Nephron (organoid): Measurements from ENCODE around the gene KIF11.
"Not testable (repeated sequence)": the region's sequence is repeated elsewhere in the genome, so short reads cannot be mapped to it uniquely, and the experiment has no call there.

ENCODE experiments used
- H3K27ac Mint-ChIP-seq, 3 experiments: 2 replicates each; pipeline ENCODE4 v1.8.0; 2020; ENCODE audit warnings: mixed read lengths in 3 of 3, mild to moderate bottlenecking in 2 of 3, moderate library complexity in 1 of 3
- H3K27me3 Mint-ChIP-seq: 2 replicates; pipeline ENCODE4 v1.8.0; 2021; ENCODE audit warnings: low read depth, mild to moderate bottlenecking, moderate library complexity, mixed read lengths
- H3K36me3 Mint-ChIP-seq: 2 replicates; pipeline ENCODE4 v1.8.0; 2020; ENCODE audit warnings: low read depth, mixed read lengths
- H3K4me1 Mint-ChIP-seq: 2 replicates; pipeline ENCODE4 v1.8.0; 2020; ENCODE audit warnings: mixed read lengths
- H3K4me3 Mint-ChIP-seq, 3 experiments: 2 replicates each; pipeline ENCODE4 v1.8.0; 2020; ENCODE audit warnings: mild to moderate bottlenecking in 3 of 3, mixed read lengths in 3 of 3, moderate library complexity in 2 of 3
- H3K9me3 Mint-ChIP-seq: 2 replicates; pipeline ENCODE4 v1.8.0; 2020; ENCODE audit warnings: mixed read lengths
- TF ChIP-seq, protein P1 (sequence below), 3 experiments: fragments of 200-600 bp; sonication (generic); IDR thresholded peaks; one replicate each; pipeline ENCODE4 v1.5.0; 2021; ENCODE audit warnings: antibody characterized with exemption in 3 of 3; ENCODE audit not compliant: unreplicated experiment in 3 of 3

The KIF11 gene

DNA sequence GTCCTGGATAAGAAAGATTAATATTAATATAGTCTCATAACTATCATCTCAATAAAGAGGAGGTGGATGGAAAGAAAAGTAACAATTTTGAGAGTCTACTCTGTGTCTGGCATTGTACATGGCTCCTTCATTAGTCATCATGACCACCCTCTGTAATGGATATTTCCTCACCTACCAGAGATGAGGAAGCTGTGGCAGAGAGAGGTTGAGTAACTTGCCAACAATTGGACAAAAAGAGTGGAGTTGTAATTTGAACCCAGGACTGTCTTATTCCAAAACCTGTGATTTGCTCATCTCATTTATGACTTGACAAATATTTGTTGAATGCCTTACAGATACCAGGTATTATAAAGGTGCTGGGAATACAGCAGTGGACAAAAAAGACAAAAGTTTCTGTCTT is 17.0 kb upstream of the KIF11 start:
- TF ChIP-seq, protein P1, sequence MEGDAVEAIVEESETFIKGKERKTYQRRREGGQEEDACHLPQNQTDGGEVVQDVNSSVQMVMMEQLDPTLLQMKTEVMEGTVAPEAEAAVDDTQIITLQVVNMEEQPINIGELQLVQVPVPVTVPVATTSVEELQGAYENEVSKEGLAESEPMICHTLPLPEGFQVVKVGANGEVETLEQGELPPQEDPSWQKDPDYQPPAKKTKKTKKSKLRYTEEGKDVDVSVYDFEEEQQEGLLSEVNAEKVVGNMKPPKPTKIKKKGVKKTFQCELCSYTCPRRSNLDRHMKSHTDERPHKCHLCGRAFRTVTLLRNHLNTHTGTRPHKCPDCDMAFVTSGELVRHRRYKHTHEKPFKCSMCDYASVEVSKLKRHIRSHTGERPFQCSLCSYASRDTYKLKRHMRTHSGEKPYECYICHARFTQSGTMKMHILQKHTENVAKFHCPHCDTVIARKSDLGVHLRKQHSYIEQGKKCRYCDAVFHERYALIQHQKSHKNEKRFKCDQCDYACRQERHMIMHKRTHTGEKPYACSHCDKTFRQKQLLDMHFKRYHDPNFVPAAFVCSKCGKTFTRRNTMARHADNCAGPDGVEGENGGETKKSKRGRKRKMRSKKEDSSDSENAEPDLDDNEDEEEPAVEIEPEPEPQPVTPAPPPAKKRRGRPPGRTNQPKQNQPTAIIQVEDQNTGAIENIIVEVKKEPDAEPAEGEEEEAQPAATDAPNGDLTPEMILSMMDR (IDR thresholded peaks at IDR 0.05; ENCODE audit: unreplicated experiment in 3 of 3), result no peak
- Mint-ChIP-seq H3K4me3 (peak overlapping the region in 1 of 3 experiments; percentile 46), H3K36me3 (no peaks in the 10 kb centered on the region), H3K27me3 (no peaks in the 10 kb centered on the region), H3K9me3 (no peaks in the 10 kb centered on the region), H3K27ac (no peak overlapping the region), H3K4me1 (peaks cover 24% of the 10 kb centered on the region)

DNA sequence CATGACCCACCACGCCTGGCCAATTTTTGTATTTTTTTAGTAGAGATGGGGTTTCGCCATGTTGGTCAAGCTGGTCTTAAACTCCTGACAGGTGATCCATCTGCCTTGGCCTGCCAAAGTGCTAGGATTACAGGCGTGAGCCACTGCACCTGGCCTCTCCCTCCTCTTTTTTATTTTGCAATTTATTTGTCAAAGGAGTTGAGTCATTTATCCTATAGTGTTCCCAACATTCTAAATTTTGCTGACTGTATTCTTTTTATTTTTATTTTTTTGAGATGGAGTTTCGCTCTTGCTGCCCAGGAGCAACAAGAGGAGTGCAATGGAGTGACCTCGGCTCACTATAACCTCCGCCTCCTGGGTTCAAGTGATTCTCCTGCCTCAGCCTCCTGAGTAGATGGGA is 10.6 kb upstream of the KIF11 start:
- H3K27ac Mint-ChIP-seq, H3K27me3 Mint-ChIP-seq: not testable (repeated sequence)

DNA sequence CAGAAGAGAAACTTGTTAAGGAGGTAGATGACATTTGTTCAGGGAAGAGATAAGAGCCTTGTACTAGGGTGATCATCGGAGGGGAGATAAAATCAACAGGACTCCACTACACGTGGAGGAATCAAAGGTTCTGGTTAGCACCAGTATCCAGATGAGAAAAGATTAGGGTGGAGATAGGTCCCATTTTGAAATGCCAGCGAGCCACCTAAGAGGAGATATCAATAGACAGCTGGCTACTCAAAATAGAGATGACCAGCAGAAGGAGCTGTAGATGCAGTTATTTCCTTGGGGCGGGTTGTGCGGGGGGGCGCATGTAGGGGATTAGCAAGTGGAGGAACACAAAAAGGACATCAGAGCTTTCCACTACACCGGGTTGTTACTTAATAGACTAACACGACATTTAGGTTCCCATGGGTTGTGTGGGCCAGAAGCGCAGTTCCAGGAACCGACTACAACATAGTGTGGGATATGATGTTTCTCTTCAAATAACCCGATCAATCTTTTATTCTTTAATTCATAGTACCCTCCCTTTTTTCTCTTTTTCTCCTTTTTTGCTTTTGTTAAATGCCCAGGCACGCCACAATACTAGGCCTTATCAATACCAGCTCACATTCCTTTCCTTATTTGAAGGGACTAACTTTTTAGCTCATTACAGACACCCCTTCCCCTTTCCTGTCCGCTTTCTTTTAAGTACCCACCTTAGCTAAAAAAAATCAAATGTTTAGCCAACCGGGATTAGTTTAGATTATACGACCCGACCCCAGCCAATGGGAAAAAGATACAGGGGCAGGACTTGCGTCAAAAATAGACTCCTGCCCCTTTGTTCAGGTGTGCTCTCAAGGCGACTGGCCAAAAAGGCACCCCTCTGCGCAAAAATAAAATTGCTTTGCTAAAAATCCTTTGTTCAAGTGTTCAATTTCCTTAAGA is 2.0 kb upstream of the KIF11 start:
- TF ChIP-seq, protein P1 (IDR thresholded peaks at IDR 0.05; ENCODE audit: unreplicated experiment in 3 of 3), result peak in 2 of 3 experiments; percentile 12 to 38
- Mint-ChIP-seq H3K9me3 (no peaks in the 10 kb centered on the region), H3K36me3 (no peaks in the 10 kb centered on the region), H3K4me1 (peaks cover 35% of the 10 kb centered on the region), H3K27me3 (no peaks in the 10 kb centered on the region), H3K27ac (peak overlapping the region; percentile 97 to 99 (median 99)), H3K4me3 (peak overlapping the region; percentile 92 to 97 (median 94))

More for the DNA sequence above, 10.6 kb upstream of the KIF11 start:
- H3K4me3 Mint-ChIP-seq, H3K36me3 Mint-ChIP-seq, H3K9me3 Mint-ChIP-seq, H3K4me1 Mint-ChIP-seq: not testable (repeated sequence)

DNA sequence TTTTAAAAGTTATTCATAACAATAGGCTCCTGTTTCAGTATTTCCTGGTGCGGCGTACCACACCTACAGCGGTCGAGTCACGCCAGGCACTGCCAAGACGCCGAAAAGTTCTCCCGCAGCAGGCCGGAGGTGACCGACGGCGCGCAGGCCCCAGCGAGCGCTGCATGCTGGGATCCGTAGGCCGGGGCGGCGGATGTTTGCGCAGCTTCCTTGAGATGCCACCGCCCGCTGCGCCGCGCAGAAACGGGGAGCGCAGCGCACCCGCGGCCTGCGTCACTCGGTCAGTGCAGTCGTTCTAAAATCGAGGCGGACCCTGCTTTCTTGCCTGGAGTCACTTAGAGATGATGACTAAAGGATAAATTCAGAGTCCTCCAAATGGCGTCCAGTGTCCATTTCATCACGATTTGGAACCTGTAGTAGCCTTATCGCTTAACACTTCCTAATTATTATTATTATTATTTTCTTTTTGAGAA is 1.3 kb upstream of the KIF11 start:
- Mint-ChIP-seq H3K9me3 (no peaks in the 10 kb centered on the region), H3K27ac (peak overlapping the region; percentile 97 to 99 (median 99)), H3K4me1 (peaks cover 35% of the 10 kb centered on the region), H3K27me3 (no peaks in the 10 kb centered on the region), H3K4me3 (peak overlapping the region; percentile 92 to 97 (median 94)), H3K36me3 (no peaks in the 10 kb centered on the region)
- TF ChIP-seq, protein P1 (IDR thresholded peaks at IDR 0.05; ENCODE audit: unreplicated experiment in 3 of 3), result no peak

DNA sequence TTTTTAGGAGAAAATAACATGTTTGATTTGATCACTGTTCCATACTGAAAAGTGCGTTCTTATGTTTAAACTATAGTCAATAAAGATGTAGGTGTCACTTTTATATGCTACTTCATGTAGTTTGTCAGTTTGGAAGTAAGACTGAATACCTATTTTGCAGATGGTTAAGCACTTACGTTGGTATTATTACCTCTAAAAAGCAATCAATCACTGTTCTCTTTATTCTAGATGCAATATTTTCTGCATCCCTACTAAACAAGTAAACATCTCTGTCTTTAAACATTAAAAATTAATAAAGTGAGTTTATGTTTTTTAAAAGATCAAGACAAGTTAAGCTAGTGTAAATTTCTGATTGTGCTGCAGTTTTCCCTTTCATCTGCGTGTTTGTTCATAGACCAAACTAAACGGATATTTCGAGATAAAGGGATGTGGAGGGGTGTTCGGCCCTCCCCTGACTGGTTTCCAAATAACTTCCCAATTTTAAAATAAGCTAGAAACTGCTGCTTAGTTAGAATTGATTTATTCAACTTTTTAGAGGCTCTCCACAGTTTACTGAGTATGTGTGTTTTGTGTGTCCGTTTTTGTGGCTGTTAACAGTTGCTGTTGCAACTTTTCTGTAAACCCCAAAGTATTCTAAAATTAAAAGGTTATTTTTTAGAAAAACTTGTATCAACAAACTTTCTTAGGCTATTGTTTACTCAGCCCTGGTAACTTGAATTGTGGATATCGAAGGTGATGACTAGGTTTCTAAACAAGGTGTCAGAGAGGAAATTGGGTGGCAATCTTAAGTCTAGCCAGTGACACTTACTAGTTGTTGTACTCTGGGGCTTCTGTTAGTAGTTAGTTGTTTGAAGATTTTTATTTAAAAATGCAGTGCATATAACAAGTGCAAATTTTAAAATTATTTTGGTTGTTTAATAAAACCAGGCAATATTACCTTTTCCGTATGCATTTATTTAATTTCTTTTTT is 974 bp downstream of the KIF11 start:
- peak overlapping the region; percentile 99 to 100 (median 99) for H3K27ac Mint-ChIP-seq
- peaks cover 2% of the 10 kb centered on the region for H3K9me3 Mint-ChIP-seq
- H3K27me3 Mint-ChIP-seq, result no peaks in the 10 kb centered on the region
- peak overlapping the region; percentile 92 to 97 (median 94) for H3K4me3 Mint-ChIP-seq
- TF ChIP-seq, protein P1 (IDR thresholded peaks at IDR 0.05; ENCODE audit: unreplicated experiment in 3 of 3), result no peak
- H3K36me3 Mint-ChIP-seq, result peaks cover 10% of the 10 kb centered on the region
- H3K4me1 Mint-ChIP-seq, result peaks cover 35% of the 10 kb centered on the region

DNA sequence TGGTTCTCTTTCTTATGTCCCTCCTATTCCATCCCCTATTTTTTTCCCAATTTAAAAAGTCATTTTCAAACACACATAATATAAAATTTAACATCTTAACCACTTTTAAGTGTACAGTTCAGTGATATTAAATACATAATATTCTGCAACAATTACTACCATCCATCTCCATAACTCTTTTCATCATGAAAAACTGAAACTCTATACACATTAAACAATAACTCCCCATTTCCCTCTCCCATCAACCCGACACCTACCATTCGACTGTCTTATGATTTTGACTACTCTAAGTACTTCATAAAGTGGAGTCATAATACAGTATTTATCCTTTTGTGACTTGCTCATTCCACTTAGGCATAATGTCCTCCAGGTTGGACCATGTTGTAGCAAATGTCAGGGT is 2.6 kb downstream of the KIF11 start:
- Mint-ChIP-seq H3K4me3 (peak overlapping the region; percentile 71 to 97 (median 94)), H3K4me1 (peaks cover 25% of the 10 kb centered on the region), H3K36me3 (peaks cover 10% of the 10 kb centered on the region), H3K27ac (peak overlapping the region in 2 of 3 experiments; percentile 5 to 11), H3K9me3 (peaks cover 2% of the 10 kb centered on the region), H3K27me3 (no peaks in the 10 kb centered on the region)
- TF ChIP-seq, protein P1 (IDR thresholded peaks at IDR 0.05; ENCODE audit: unreplicated experiment in 3 of 3), result no peak
